Stimulated activated CD8-positive, alpha-beta memory T cell treated with anti-CD3 and anti-CD28 coated beads, Interleukin-7, amount 100 ng/mL, for 1 hour (primary cell): ENCODE results near the gene TSACC.
"Not testable (repeated sequence)": the region's sequence is repeated elsewhere in the genome, so short reads cannot be mapped to it uniquely, and the experiment has no call there.

Source experiments
- DNase-seq, 2 donors: peaks; one replicate each; pipeline ENCODE4 v3.0.0-alpha.2; 2020; ENCODE audit warnings: low read depth in 2 of 2

The TSACC gene

GRCh38 chr1:156346636-156347035 lies 8.3 kb downstream of the TSACC start:
- no peak for DNase-seq

GRCh38 chr1:156347331-156347730 lies 9.0 kb downstream of the TSACC start:
- no peak for DNase-seq

- not testable (repeated sequence) for DNase-seq
Measured at GRCh38 chr1:156352481-156352880, 14.2 kb downstream of the TSACC start.

GRCh38 chr1:156356262-156356874 lies 18.0 kb downstream of the TSACC start:
- DNase-seq: no peak

GRCh38 chr1:156356875-156357534 lies 18.7 kb downstream of the TSACC start:
- peak; percentile 23 to 33 for DNase-seq

GRCh38 chr1:156357977-156358376 lies 19.7 kb downstream of the TSACC start:
- no peak for DNase-seq

- DNase-seq: no peak
Measured at GRCh38 chr1:156358641-156359040, 20.3 kb downstream of the TSACC start.

- DNase-seq: no peak
Measured at GRCh38 chr1:156359249-156359648, 20.9 kb downstream of the TSACC start.

GRCh38 chr1:156359973-156360372 lies 21.6 kb downstream of the TSACC start:
- DNase-seq: no peak

GRCh38 chr1:156360534-156360933 lies 22.2 kb downstream of the TSACC start:
- no peak for DNase-seq

GRCh38 chr1:156365754-156366153 lies 27.4 kb downstream of the TSACC start:
- DNase-seq: no peak

GRCh38 chr1:156366378-156367166 lies 28.2 kb downstream of the TSACC start:
- no peak for DNase-seq

- DNase-seq: no peak
Measured at GRCh38 chr1:156367383-156368156, 29.2 kb downstream of the TSACC start.

- no peak for DNase-seq
Measured at GRCh38 chr1:156368157-156368658, 29.9 kb downstream of the TSACC start.

GRCh38 chr1:156368889-156369684 lies 30.8 kb downstream of the TSACC start, which contains the start of gene RHBG:
Gene RHBG (plus strand): TSS chr1:156369211. CDS start chr1:156369250, 39 bp downstream.
- DNase-seq: no peak

GRCh38 chr1:156369685-156370286 lies 31.5 kb downstream of the TSACC start:
- DNase-seq: not testable (repeated sequence)

GRCh38 chr1:156371553-156372264 lies 33.4 kb downstream of the TSACC start:
- DNase-seq: no peak

- DNase-seq: no peak
Measured at GRCh38 chr1:156372265-156372586, 33.9 kb downstream of the TSACC start.

- DNase-seq: no peak
Measured at GRCh38 chr1:156372876-156373275, 34.5 kb downstream of the TSACC start.

- DNase-seq: no peak
Measured at GRCh38 chr1:156373546-156373945, 35.2 kb downstream of the TSACC start.
